Measurements from ENCODE around the gene TMEM238. TPM values are rescaled to one million over a fixed set of nuclear protein-coding genes. Genes with fewer than 3 reads are reported as not detected.

Gene TMEM238
- total and polyA plus RNA-seq, 10 donors: 0.17 to 8.8 (median 4.9) TPM; not detected in 1

GRCh38 chr19:55391191-55391670 lies 7.1 kb upstream of the TMEM238 start:
- peak overlapping the region in 1 of 8 donors; percentile 8 for H3K27ac ChIP-seq
- H3K9me3 ChIP-seq: no peaks in the 10 kb centered on the region
- H3K27me3 ChIP-seq (replicated peaks in 1 of 7): no peaks in the 10 kb centered on the region
- TF ChIP-seq, protein P1, sequence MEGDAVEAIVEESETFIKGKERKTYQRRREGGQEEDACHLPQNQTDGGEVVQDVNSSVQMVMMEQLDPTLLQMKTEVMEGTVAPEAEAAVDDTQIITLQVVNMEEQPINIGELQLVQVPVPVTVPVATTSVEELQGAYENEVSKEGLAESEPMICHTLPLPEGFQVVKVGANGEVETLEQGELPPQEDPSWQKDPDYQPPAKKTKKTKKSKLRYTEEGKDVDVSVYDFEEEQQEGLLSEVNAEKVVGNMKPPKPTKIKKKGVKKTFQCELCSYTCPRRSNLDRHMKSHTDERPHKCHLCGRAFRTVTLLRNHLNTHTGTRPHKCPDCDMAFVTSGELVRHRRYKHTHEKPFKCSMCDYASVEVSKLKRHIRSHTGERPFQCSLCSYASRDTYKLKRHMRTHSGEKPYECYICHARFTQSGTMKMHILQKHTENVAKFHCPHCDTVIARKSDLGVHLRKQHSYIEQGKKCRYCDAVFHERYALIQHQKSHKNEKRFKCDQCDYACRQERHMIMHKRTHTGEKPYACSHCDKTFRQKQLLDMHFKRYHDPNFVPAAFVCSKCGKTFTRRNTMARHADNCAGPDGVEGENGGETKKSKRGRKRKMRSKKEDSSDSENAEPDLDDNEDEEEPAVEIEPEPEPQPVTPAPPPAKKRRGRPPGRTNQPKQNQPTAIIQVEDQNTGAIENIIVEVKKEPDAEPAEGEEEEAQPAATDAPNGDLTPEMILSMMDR (IDR thresholded peaks at IDR 0.05 in 8 of 11, conservative IDR thresholded peaks at IDR 0.05 in 3 of 11): no peak
- no peak for TF ChIP-seq POLR2A (IDR thresholded peaks at IDR 0.05)
- peak; percentile 32 to 54 (median 52) for TF ChIP-seq POLR2AphosphoS5 (IDR thresholded peaks at IDR 0.05)
- H3K4me1 ChIP-seq: peaks cover 28 to 56% (median 42%) of the 10 kb centered on the region in 6 donors
- DNase-seq: no peak
- WGBS, 5 donors: 78 to 92% (median 82%) methylated on average over 10 to 12 of the region's 12 CpGs
- no peak overlapping the region for H3K4me3 ChIP-seq
- intact Hi-C loops (cut with DNase I; ENCODE audit: low total_unique reads): no loop called here
- peaks cover 4 to 64% (median 48%) of the 10 kb centered on the region in 6 donors for H3K36me3 ChIP-seq

DNA sequence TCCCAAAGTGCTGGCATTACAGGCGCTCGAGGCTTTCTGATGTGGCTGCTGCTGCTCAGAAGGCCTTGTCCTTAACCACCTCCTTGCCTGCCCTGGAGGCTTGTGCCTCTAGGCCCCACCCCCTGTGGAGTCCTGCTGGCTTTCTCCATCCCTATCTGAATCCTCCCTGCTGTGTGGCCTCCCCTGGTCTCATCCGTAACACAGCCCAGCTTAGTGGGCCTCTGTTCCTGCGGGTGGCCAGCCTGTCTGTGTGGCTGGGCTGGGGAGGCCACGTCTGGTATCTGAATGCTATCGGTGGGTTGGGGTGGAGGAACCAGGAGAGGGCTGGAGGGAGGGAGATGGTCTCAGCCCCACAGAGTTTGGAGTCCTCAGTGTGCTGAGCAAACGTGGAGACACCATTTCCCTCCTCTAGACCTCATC lies 6.4 kb upstream of the TMEM238 start:
- DNase-seq: no peak
- intact Hi-C loops (cut with DNase I; ENCODE audit: low total_unique reads): no loop called here
- H3K4me3 ChIP-seq: no peak overlapping the region
- TF ChIP-seq, protein P1 (IDR thresholded peaks at IDR 0.05 in 8 of 11, conservative IDR thresholded peaks at IDR 0.05 in 3 of 11): no peak
- peak; percentile 29 to 70 (median 34) for TF ChIP-seq POLR2AphosphoS5 (IDR thresholded peaks at IDR 0.05)
- H3K9me3 ChIP-seq: no peaks in the 10 kb centered on the region
- no peak overlapping the region for H3K27ac ChIP-seq
- peaks cover 4 to 64% (median 48%) of the 10 kb centered on the region in 6 donors for H3K36me3 ChIP-seq
- H3K27me3 ChIP-seq (replicated peaks in 1 of 7): no peaks in the 10 kb centered on the region
- peaks cover 28 to 57% (median 42%) of the 10 kb centered on the region in 6 donors for H3K4me1 ChIP-seq
- WGBS, 5 donors: 74 to 86% (median 78%) methylated on average over 7 of the region's 7 CpGs

DNA sequence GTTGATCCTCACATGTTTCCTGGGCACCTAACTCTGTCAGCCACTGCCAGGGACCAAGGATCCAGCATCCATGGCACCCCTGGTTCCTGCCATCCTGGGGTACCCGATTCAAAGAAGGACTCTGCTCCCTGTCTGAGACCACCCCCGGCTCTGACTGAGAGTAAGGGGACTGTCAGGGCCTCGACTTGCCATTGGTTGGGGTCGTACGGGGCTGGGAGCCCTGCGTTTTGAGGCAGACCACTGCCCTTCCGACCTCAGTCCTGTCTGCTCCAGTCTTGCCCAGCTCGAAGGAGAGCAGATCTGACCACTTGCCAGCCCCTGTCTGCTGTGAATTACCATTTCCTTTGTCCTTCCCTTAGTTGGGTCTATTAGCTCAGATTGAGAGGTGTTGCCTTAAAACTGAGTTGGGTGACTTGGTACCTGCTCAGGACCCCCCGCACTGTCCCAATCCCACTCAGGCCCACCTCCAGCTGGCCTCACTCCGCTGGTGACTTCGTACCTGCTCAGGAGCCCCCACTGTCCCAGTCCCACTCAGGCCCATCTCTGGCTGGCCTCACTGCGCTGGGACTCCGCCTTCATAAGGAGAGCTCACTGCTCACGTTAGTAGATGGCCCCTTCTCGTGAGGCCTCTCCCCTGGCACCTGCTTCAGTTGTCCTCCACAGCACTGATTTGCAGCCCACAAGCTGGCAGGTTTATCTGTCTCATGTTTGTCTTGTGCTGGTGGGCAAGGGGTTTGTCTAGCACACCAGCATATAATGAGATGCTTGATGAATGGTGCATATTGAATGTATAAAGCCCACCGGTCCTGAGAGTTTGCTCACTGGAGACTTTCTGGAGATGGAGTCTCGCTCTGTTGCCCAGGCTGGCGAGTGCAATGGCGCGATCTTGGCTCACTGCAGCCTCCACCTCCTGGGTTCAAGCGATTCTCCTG lies 5.6 kb upstream of the TMEM238 start:
- no peaks in the 10 kb centered on the region for H3K27me3 ChIP-seq (replicated peaks in 1 of 7)
- TF ChIP-seq POLR2AphosphoS5 (IDR thresholded peaks at IDR 0.05): peak in 2 of 3 donors; percentile 51 to 63
- TF ChIP-seq, protein P1 (IDR thresholded peaks at IDR 0.05 in 8 of 11, conservative IDR thresholded peaks at IDR 0.05 in 3 of 11): no peak
- WGBS, 5 donors: 80 to 89% (median 85%) methylated on average over 20 to 21 of the region's 21 CpGs
- no peaks in the 10 kb centered on the region for H3K9me3 ChIP-seq
- DNase-seq: no peak
- H3K4me3 ChIP-seq: no peak overlapping the region
- intact Hi-C loops (cut with DNase I; ENCODE audit: low total_unique reads): no loop called here
- H3K36me3 ChIP-seq: peaks cover 4 to 64% (median 48%) of the 10 kb centered on the region in 6 donors
- peaks cover 32 to 63% (median 48%) of the 10 kb centered on the region in 6 donors for H3K4me1 ChIP-seq
- H3K27ac ChIP-seq: peak overlapping the region in 1 of 8 donors; percentile 36

Measured in spleen (tissue), 11 donors.